Ishikawa (cell line): ENCODE results near the gene SH2D4B.

Source experiments
- CREB1 ChIP-seq: IDR thresholded peaks from 2 replicates; pipeline ENCODE4 v1.6.1; 2012; ENCODE audit warnings: low read depth
- EGR1 ChIP-seq: IDR thresholded peaks from 2 replicates; pipeline ENCODE4 v1.6.1; 2012
- EP300 ChIP-seq: IDR thresholded peaks from 2 replicates; pipeline ENCODE4 v1.6.1; 2012; ENCODE audit warnings: borderline replicate concordance
- TCF12 ChIP-seq: IDR thresholded peaks from 2 replicates; pipeline ENCODE4 v1.6.1; 2012; ENCODE audit warnings: low read depth
- ZBTB7A ChIP-seq: IDR thresholded peaks from 2 replicates; pipeline ENCODE4 v1.6.1; 2012; ENCODE audit warnings: low read depth

- TF ChIP-seq TCF12 (peak; percentile 31; the same call in 1 of the 2 replicates), CREB1 (no peak), ZBTB7A (0 out of 2 replicates have a peak, but pooled peaks have one; percentile 61), EGR1 (no peak), EP300 (no peak)
Measured at GRCh38 chr10:80501913-80502521, 35.7 kb upstream of the SH2D4B start.
